Activated naive CD8-positive, alpha-beta T cell treated with anti-CD3 and anti-CD28 coated beads for 36 hours (primary cell): Measurements from ENCODE around the gene PCDH17. TPM values are rescaled to one million over a fixed set of nuclear protein-coding genes. Genes with fewer than 3 reads are reported as not detected.

Experiments used
- DNase-seq: peaks from one replicate; pipeline ENCODE4 v3.0.0; 2021
- H3K27ac Mint-ChIP-seq: one replicate; pipeline ENCODE4 v1.8.0; 2022; ENCODE audit warnings: mild to moderate bottlenecking, moderate library complexity, mixed read lengths
- H3K27me3 Mint-ChIP-seq: one replicate; pipeline ENCODE4 v1.8.0; 2022; ENCODE audit warnings: mild to moderate bottlenecking, mixed read lengths
- H3K36me3 Mint-ChIP-seq: one replicate; pipeline ENCODE4 v1.8.0; 2021; ENCODE audit warnings: mild to moderate bottlenecking, mixed read lengths
- H3K4me1 Mint-ChIP-seq: one replicate; pipeline ENCODE4 v1.8.0; 2021; ENCODE audit warnings: mixed read lengths
- H3K4me3 Mint-ChIP-seq: one replicate; pipeline ENCODE4 v1.8.0; 2022; ENCODE audit warnings: mild to moderate bottlenecking, moderate library complexity, mixed read lengths
- H3K9me3 Mint-ChIP-seq: one replicate; pipeline ENCODE4 v1.8.0; 2022; ENCODE audit warnings: mixed read lengths
- total RNA-seq, 2 experiments: library from RNA; stranded (reverse); gene quantifications; one replicate each; pipeline ENCODE4 v1.2.3, GENCODE V29; 2021

The PCDH17 gene
- total RNA-seq, 2 experiments from 2014 or later, result not detected

DNA sequence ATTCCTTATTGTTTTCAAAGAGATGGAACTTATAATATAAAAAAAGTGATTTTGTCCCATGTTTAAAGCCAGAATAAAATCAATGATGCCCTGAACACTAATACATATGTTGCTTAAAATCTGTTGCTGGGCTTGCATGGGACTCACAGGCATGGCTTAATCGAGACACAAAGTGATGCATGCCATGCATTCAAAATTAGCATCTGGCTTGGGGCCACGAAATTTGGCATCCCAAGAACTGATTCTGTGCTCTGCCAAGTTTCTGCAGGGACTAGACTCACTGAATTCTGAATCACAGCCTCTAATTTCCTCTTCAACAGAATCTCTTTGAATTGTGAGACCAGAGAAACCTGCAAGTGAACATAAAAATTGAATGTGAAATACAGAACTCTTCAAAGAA, 109.2 kb downstream of the PCDH17 start:
- no peaks in the 10 kb centered on the region for H3K27me3 Mint-ChIP-seq
- no peak overlapping the region for H3K4me3 Mint-ChIP-seq
- H3K27ac Mint-ChIP-seq, result no peak overlapping the region
- DNase-seq, result no peak
- no peaks in the 10 kb centered on the region for H3K36me3 Mint-ChIP-seq
- H3K4me1 Mint-ChIP-seq, result no peaks in the 10 kb centered on the region
- peaks cover 5% of the 10 kb centered on the region for H3K9me3 Mint-ChIP-seq

GRCh38 chr13:57748096-57748495, 116.6 kb downstream of the PCDH17 start:
- no peaks in the 10 kb centered on the region for H3K4me1 Mint-ChIP-seq
- H3K4me3 Mint-ChIP-seq, result no peak overlapping the region
- peaks cover 4% of the 10 kb centered on the region for H3K9me3 Mint-ChIP-seq
- H3K36me3 Mint-ChIP-seq, result no peaks in the 10 kb centered on the region
- DNase-seq, result no peak
- H3K27ac Mint-ChIP-seq, result no peak overlapping the region
- no peaks in the 10 kb centered on the region for H3K27me3 Mint-ChIP-seq

DNA sequence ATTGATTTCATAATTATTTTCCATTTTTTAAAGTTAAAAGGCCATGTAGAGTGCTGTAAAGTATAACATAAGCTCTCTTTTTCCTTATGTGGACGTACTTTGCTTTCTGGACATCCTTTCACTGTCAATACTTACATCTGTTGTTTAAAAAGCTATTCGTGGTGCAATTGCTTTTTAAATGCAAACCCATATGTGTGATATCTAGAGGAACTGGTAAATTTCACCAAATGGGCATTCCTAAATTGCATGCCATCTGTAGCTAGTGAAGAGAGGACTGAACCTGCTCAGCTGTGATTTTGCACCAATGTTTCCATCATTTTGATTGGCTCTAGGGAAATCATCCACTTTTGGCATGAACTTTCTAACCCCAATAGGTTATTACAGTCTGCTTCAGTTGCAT, 129.4 kb downstream of the PCDH17 start:
- H3K36me3 Mint-ChIP-seq, result no peaks in the 10 kb centered on the region
- no peak overlapping the region for H3K27ac Mint-ChIP-seq
- no peaks in the 10 kb centered on the region for H3K4me1 Mint-ChIP-seq
- DNase-seq, result no peak
- peaks cover 5% of the 10 kb centered on the region for H3K9me3 Mint-ChIP-seq
- no peaks in the 10 kb centered on the region for H3K27me3 Mint-ChIP-seq
- no peak overlapping the region for H3K4me3 Mint-ChIP-seq

DNA sequence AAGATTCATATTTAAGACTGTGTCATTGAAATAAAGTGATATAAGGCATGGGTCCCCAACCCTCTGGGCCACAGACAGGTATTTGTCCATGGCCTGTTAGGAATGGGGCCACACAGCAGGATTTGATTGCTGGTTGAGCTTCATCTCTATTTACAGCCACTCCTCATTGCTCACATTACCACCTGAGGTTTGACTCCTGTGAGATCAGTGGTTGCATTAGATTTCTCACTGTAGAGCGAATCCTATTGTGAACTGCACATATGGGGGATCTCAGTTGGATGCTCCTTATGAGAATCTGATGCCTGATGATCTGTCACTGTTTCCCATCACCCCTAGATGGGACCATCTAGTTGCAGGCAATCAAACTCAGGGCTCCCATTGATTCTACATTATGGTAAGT, 132.1 kb downstream of the PCDH17 start:
- H3K27me3 Mint-ChIP-seq, result no peaks in the 10 kb centered on the region

More for the DNA sequence above, 132.1 kb downstream of the PCDH17 start:
- DNase-seq, result no peak
- no peaks in the 10 kb centered on the region for H3K4me1 Mint-ChIP-seq
- no peak overlapping the region for H3K4me3 Mint-ChIP-seq
- H3K9me3 Mint-ChIP-seq, result peaks cover 5% of the 10 kb centered on the region
- H3K36me3 Mint-ChIP-seq, result no peaks in the 10 kb centered on the region
- H3K27ac Mint-ChIP-seq, result no peak overlapping the region
